Peyer's patch (tissue), 4 donors: Measurements from ENCODE around the gene MARCHF9.

Source experiments
- POLR2A ChIP-seq, 2 donors: fragments of 450-650 bp; IDR thresholded peaks; one replicate each; pipeline ENCODE4 v1.5.1; 2017; ENCODE audit warnings: antibody characterized with exemption in 2 of 2, mild to moderate bottlenecking in 2 of 2, moderate library complexity in 2 of 2
- TF ChIP-seq, protein P1 (sequence below), 6 experiments: fragments of 450-650 bp in 4 of 6; fragments of 200-600 bp in 2 of 6; sonication (generic) in 1 of 6; IDR thresholded peaks; one replicate each; pipeline ENCODE4 v1.5.1; 2017 to 2019; ENCODE audit warnings: antibody characterized with exemption in 6 of 6, mild to moderate bottlenecking in 3 of 6, moderate library complexity in 1 of 6

GRCh38 chr12:57743769-57744168, 11.1 kb upstream of the MARCHF9 start:
- TF ChIP-seq, protein P1, sequence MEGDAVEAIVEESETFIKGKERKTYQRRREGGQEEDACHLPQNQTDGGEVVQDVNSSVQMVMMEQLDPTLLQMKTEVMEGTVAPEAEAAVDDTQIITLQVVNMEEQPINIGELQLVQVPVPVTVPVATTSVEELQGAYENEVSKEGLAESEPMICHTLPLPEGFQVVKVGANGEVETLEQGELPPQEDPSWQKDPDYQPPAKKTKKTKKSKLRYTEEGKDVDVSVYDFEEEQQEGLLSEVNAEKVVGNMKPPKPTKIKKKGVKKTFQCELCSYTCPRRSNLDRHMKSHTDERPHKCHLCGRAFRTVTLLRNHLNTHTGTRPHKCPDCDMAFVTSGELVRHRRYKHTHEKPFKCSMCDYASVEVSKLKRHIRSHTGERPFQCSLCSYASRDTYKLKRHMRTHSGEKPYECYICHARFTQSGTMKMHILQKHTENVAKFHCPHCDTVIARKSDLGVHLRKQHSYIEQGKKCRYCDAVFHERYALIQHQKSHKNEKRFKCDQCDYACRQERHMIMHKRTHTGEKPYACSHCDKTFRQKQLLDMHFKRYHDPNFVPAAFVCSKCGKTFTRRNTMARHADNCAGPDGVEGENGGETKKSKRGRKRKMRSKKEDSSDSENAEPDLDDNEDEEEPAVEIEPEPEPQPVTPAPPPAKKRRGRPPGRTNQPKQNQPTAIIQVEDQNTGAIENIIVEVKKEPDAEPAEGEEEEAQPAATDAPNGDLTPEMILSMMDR (IDR thresholded peaks at IDR 0.05), result no peak
- TF ChIP-seq POLR2A (IDR thresholded peaks at IDR 0.05), result no peak
